Activated naive CD4-positive, alpha-beta T cell treated with anti-CD3 and anti-CD28 coated beads, Interleukin-2, amount 50 U/mL, for 16 hours (primary cell): ENCODE results near the gene MS4A14.
"Not testable (repeated sequence)": the region's sequence is repeated elsewhere in the genome, so short reads cannot be mapped to it uniquely, and the experiment has no call there.

Source experiments
- DNase-seq: peaks from one replicate; pipeline ENCODE4 v3.0.0-alpha.2; 2020

Gene MS4A14

DNA sequence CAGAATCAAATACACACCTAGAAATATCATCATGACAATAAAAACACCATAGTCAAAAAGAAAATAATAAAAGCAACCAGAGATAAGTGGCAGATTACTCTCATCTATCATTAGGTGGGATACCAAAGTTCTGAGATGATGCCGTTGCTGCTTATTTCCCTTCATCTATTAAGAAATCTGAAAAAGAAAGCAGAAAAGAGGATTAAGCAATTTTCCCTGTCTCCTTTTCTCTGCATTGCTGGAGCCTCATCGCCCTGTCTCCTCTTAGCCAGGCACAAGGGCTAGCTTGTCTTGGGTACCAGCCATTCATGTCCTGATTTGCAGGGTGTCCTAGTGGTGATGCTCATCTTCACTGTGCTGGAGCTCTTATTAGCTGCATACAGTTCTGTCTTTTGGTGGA lies 3.9 kb upstream of the MS4A14 start:
- DNase-seq, result no peak

- DNase-seq, result no peak
Measured at GRCh38 chr11:60393016-60393415, 3.2 kb upstream of the MS4A14 start.

DNA sequence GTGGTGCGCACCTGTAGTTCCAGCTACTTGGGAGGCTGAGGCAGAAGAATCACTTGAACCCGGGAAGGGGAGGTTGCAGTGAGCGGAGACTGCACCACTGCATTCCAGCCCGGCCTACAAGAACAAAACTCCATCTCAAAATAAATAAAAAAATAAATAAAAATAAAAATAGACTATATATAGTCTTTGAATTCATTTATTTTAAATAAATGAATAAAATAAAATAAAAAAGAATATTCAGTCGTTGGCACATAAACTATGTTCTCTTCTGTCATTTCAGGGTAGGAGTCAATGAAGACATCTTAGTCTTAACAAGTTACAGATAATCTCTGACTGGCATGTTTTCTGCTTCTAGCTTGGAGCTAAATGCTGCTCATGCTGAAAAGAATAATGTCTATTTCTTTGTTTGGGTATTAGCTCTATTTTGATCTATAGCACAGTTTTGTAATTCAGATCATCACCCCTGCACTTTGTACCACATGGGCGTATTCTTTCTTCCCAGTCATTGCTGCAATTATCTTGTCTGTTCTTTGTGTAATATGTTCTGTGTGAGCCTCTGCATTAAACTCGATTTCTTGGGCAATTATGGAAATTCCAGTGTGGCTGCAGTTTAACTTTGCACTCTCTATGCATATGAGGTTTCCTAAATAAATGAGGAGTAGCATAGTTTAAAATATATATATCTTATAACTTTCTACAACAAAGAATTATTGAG lies 1.4 kb upstream of the MS4A14 start:
- DNase-seq, result no peak

GRCh38 chr11:60396799-60397198 lies 540 bp downstream of the MS4A14 start:
- DNase-seq, result no peak

DNA sequence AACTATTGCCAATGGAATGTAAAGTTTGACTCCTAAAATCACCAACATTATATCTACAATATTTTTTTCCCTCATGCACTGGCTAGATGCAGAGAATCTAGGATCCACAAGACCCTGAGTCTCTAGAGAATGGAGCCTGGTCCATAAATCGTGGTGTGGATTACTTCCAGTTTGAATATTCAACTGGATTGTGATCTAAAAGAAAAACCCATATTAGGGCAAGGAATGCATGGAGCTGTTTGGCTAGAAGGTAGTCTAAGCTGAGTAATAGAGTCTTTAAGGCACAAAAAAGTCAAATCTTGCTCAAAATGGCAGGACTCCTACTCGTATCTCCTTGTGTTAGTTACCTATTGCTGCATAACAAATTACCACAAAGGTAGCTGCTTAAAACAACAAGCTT lies 23.8 kb downstream of the MS4A14 start:
- DNase-seq, result no peak

GRCh38 chr11:60422609-60423008 lies 26.4 kb downstream of the MS4A14 start:
- no peak for DNase-seq

- no peak for DNase-seq
Measured at GRCh38 chr11:60428517-60428916, 32.3 kb downstream of the MS4A14 start.

- no peak for DNase-seq
Measured at GRCh38 chr11:60429272-60429671, 33.0 kb downstream of the MS4A14 start, which contains the start of gene MS4A5. Gene MS4A5 (plus strand): TSS chr11:60429572. CDS start chr11:60429675, 103 bp downstream.

- no peak for DNase-seq
Measured at GRCh38 chr11:60431251-60431650, 35.0 kb downstream of the MS4A14 start.

- no peak for DNase-seq
Measured at GRCh38 chr11:60433401-60433800, 37.1 kb downstream of the MS4A14 start.

DNA sequence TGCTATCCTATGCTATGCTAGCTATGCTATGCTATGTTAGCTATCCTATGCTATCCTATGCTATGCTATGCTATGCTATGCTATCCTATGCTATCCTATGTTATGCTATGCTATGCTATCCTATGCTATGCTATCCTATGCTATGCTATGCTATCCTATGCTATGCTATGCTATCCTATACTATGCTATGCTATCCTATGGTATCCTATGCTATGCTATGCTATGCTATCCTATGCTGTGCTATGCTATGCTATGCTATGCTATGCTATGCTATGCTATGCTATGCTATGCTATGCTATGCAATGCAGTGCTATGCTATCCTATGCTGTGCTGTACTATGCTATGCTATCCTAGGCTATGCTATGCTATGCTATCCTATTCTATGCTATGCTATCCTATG lies 50.8 kb downstream of the MS4A14 start:
- no peak for DNase-seq

GRCh38 chr11:60447846-60448245 lies 51.6 kb downstream of the MS4A14 start:
- DNase-seq, result no peak

GRCh38 chr11:60451185-60451584 lies 54.9 kb downstream of the MS4A14 start:
- not testable (repeated sequence) for DNase-seq

DNA sequence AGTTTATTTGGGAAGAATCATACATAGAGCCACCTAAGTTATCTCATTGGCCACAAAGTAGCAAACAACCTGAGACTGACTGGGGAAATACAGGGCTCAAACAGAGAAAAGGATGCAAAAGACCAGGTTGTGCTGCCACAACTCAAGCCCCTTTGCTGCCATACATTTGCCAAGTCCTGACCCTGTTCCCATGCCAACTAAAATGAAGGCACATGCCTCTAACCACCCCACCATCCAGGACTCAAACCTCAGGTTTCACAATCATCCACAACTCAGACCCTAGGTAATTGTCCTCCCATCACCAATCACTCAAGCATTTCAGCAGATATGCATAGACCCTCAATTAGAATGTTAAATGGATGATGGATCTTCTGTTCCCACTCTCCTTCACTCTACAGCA lies 58.0 kb downstream of the MS4A14 start:
- no peak for DNase-seq

DNA sequence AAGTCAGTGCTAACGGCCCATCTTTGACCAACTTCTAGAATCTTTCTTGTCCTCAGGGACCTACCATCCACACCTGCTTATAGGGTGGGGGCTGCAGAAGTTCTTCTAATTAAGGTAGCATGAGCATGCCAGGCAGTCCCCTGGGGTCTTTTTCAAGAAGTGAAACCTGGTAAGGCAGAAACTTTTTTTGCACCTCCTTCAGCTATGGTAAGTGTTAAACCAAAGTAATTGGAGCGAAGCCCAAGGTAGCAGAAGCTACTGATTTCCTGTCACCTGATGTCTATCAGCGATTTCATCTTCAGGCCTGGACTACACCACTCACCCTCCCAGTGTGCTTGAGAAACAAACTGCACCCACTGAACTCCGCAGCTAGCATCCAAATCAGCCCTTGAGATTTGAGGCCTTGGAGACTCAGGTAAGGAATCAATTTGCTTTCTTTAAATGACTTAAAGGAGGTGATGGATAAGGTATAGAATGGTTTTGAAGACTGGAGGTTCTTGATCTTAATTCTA lies 59.3 kb downstream of the MS4A14 start, which contains the start of gene MS4A1:
Gene MS4A1 (plus strand): TSS at position 317 of the 512 bp plus-strand sequence. CDS start 6,528 bp downstream, outside the sequence.
- no peak for DNase-seq

- no peak for DNase-seq
Measured at GRCh38 chr11:60457576-60457975, 61.3 kb downstream of the MS4A14 start.

DNA sequence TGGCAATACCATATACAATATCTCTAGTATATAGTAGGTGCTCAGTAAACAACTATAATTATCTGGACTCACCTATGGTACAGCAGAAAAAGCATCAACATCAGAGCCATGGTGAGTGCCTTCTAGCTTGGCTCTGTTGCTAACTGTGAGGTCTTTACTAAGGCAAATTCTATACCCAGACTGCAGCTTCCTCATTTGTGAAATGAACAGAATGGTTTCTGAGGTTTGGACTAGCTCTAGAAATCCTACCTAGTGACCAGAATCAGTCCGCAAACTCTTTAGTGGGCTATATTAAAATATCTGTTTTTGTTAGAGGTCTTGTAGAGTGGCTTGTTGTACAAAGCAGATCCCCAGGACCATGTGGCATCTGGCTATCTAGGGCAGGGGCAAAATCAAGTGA lies 63.1 kb downstream of the MS4A14 start:
- no peak for DNase-seq
